Neuronal stem cell (in vitro differentiated cells): ENCODE measurements around the gene NOS3.

ENCODE experiments used
- DNase-seq: peaks from one replicate; pipeline ENCODE4 v3.0.0-alpha.2; 2013; ENCODE audit warnings: low spot score
- H2AFZ ChIP-seq: one replicate; pipeline ENCODE4 v1.6.1; 2013; ENCODE audit warnings: mild to moderate bottlenecking, low read length, inconsistent platforms
- H2AK5ac ChIP-seq: 2 replicates; pipeline ENCODE4 v1.6.1; 2013; ENCODE audit warnings: low read depth, mild to moderate bottlenecking, inconsistent platforms, low read length, moderate library complexity, mixed read lengths
- H2BK120ac ChIP-seq: 2 replicates; pipeline ENCODE4 v1.6.1; 2013; ENCODE audit warnings: low read depth, mild to moderate bottlenecking, inconsistent platforms, low read length, moderate library complexity, mixed read lengths
- H2BK12ac ChIP-seq: one replicate; pipeline ENCODE4 v1.6.1; 2013; ENCODE audit warnings: low read length, inconsistent platforms
- H2BK15ac ChIP-seq: 2 replicates; pipeline ENCODE4 v1.6.1; 2013; ENCODE audit warnings: mild to moderate bottlenecking, low read length, inconsistent platforms, mixed read lengths
- H2BK5ac ChIP-seq: one replicate; pipeline ENCODE4 v1.6.1; 2013; ENCODE audit warnings: inconsistent platforms, mild to moderate bottlenecking, low read length, moderate library complexity
- H3K14ac ChIP-seq: one replicate; pipeline ENCODE4 v1.6.1; 2013; ENCODE audit warnings: low read length, inconsistent platforms
- H3K18ac ChIP-seq: 2 replicates; pipeline ENCODE4 v1.6.1; 2013; ENCODE audit warnings: low read length, inconsistent platforms
- H3K23ac ChIP-seq: 2 replicates; pipeline ENCODE4 v1.6.1; 2013; ENCODE audit warnings: low read depth, mild to moderate bottlenecking, mixed read lengths, low read length, inconsistent platforms; ENCODE audit not compliant: poor library complexity
- H3K27ac ChIP-seq: replicated peaks from 3 replicates; pipeline ENCODE4 v1.5.1; 2013; ENCODE audit warnings: low read length, inconsistent platforms
- H3K27me3 ChIP-seq, 3 experiments: 2 replicates each; pipeline ENCODE4 v1.6.1; 2013; ENCODE audit warnings: low read length in 3 of 3, mild to moderate bottlenecking in 2 of 3, inconsistent platforms in 1 of 3, low read depth in 1 of 3, mixed read lengths in 1 of 3, moderate library complexity in 1 of 3; ENCODE audit not compliant: control insufficient read depth in 3 of 3, insufficient read depth in 3 of 3
- H3K36me3 ChIP-seq, 2 donors: replicated peaks in 1 of 2; 2 replicates each; pipeline ENCODE4 v1.6.1; 2013; ENCODE audit warnings: low read length in 2 of 2; ENCODE audit not compliant: control insufficient read depth in 2 of 2, insufficient read depth in 2 of 2
- H3K4ac ChIP-seq: 2 replicates; pipeline ENCODE4 v1.6.1; 2013; ENCODE audit warnings: inconsistent platforms, mild to moderate bottlenecking, low read length, moderate library complexity
- H3K4me1 ChIP-seq, 2 donors: 1 replicate in 1 of 2; 2 replicates in 1 of 2; pipeline ENCODE4 v1.6.1; 2013; ENCODE audit warnings: low read length in 2 of 2, low read depth in 1 of 2; ENCODE audit not compliant: control insufficient read depth in 2 of 2, insufficient read depth in 1 of 2
- H3K4me2 ChIP-seq: one replicate; pipeline ENCODE4 v1.6.1; 2013; ENCODE audit warnings: mild to moderate bottlenecking, low read length, inconsistent platforms; ENCODE audit not compliant: insufficient read depth, poor library complexity, severe bottlenecking
- H3K4me3 ChIP-seq, 2 donors: 2 replicates each; pipeline ENCODE4 v1.5.1; 2013; ENCODE audit warnings: low read length in 2 of 2, mild to moderate bottlenecking in 2 of 2, inconsistent platforms in 1 of 2, moderate library complexity in 1 of 2
- H3K79me1 ChIP-seq: one replicate; pipeline ENCODE4 v1.6.1; 2013; ENCODE audit warnings: low read depth, mild to moderate bottlenecking, inconsistent platforms, low read length, moderate library complexity
- H3K9ac ChIP-seq: one replicate; pipeline ENCODE4 v1.6.1; 2013; ENCODE audit warnings: mild to moderate bottlenecking, low read depth, low read length, inconsistent platforms; ENCODE audit not compliant: poor library complexity
- H3K9me3 ChIP-seq, 2 donors: replicated peaks in 1 of 2; 2 replicates each; pipeline versions ENCODE3 to v1.6.1; 2013; ENCODE audit warnings: low read length in 2 of 2, mild to moderate bottlenecking in 2 of 2, inconsistent platforms in 1 of 2, low read depth in 1 of 2, mixed read lengths in 1 of 2, moderate library complexity in 1 of 2; ENCODE audit not compliant: control insufficient read depth in 2 of 2, insufficient read depth in 1 of 2
- H4K8ac ChIP-seq: one replicate; pipeline ENCODE4 v1.6.1; 2013; ENCODE audit warnings: low read depth, mild to moderate bottlenecking, inconsistent platforms, low read length, moderate library complexity
- H4K91ac ChIP-seq: one replicate; pipeline ENCODE4 v1.6.1; 2013; ENCODE audit warnings: low read length, low read depth, mild to moderate bottlenecking, inconsistent platforms; ENCODE audit not compliant: poor library complexity
- WGBS, 2 donors: extraction: QIAGEN DNeasy Blood & Tissue Kit; methylation state at CpG; one replicate each; pipeline ENCODE4 v1.1.7; 2013; ENCODE audit warnings: missing lambda C conversion rate in 2 of 2, mixed read lengths in 1 of 2; ENCODE audit not compliant: insufficient read length in 2 of 2, insufficient replicate concordance in 1 of 2; ENCODE audit errors: extremely low coverage in 2 of 2; 5-methylcytosine and 5-hydroxymethylcytosine counted together

Gene NOS3

DNA sequence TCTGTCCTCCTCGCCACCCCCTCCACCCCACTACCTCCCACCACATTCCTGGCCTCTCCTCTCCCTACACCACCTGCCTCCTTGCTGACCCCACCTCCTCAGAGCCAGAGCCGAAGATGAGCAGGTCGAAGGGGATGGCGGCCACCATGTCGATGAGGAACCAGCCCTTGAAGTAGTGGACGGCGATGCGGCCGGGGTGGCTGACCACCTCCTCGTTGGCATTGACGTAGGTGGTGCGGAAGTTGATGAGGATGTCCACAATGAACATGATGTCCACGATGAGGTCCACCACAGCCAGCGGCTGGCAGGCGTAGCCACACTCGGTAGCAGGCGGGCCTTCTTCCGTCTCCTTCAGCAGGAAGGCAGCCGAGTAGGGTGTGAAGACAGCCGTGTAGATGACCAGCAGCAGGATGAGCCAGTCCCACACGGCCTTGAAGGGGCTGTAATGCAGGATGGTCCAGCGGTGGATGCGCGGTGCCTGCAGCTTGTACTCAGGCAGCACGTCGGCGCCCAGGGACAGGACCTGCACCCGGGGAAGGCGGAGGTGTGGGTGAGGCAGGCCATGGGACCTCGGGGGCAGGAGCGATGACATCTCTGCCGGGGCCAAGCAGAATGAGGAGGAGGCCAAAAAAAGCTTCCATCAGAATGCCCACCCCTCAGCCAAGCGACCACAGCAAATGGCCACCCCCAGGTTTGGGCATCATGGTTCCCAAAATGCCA, 38.3 kb upstream of the NOS3 start:
- H2BK120ac ChIP-seq, result no peak overlapping the region
- H2BK15ac ChIP-seq, result no peak overlapping the region
- no peak overlapping the region for H3K4me2 ChIP-seq
- no peak overlapping the region for H4K91ac ChIP-seq
- H3K4ac ChIP-seq, result no peak overlapping the region
- H2AK5ac ChIP-seq, result peak overlapping the region; percentile 83
- H4K8ac ChIP-seq, result no peak overlapping the region
- H3K18ac ChIP-seq, result peak overlapping the region; percentile 72
- H3K27me3 ChIP-seq, result peaks cover 0 to 6% (median 0%) of the 10 kb centered on the region in 3 experiments
- H2AFZ ChIP-seq, result no peak overlapping the region
- no peak overlapping the region for H3K4me3 ChIP-seq
- peaks cover 21 to 31% of the 10 kb centered on the region in 2 donors for H3K4me1 ChIP-seq
- H3K36me3 ChIP-seq, result no peaks in the 10 kb centered on the region
- H3K23ac ChIP-seq, result peak overlapping the region; percentile 55
- H3K14ac ChIP-seq, result no peak overlapping the region
- no peaks in the 10 kb centered on the region for H3K9me3 ChIP-seq
- WGBS, 2 donors, result no CpG with 5 or more reads among the region's 33 CpGs
- H3K27ac ChIP-seq, result no peak overlapping the region
- H2BK12ac ChIP-seq, result no peak overlapping the region
- H3K9ac ChIP-seq, result no peak overlapping the region
- no peak for DNase-seq
- peak overlapping the region; percentile 10 for H2BK5ac ChIP-seq
- peaks cover 8% of the 10 kb centered on the region for H3K79me1 ChIP-seq

DNA sequence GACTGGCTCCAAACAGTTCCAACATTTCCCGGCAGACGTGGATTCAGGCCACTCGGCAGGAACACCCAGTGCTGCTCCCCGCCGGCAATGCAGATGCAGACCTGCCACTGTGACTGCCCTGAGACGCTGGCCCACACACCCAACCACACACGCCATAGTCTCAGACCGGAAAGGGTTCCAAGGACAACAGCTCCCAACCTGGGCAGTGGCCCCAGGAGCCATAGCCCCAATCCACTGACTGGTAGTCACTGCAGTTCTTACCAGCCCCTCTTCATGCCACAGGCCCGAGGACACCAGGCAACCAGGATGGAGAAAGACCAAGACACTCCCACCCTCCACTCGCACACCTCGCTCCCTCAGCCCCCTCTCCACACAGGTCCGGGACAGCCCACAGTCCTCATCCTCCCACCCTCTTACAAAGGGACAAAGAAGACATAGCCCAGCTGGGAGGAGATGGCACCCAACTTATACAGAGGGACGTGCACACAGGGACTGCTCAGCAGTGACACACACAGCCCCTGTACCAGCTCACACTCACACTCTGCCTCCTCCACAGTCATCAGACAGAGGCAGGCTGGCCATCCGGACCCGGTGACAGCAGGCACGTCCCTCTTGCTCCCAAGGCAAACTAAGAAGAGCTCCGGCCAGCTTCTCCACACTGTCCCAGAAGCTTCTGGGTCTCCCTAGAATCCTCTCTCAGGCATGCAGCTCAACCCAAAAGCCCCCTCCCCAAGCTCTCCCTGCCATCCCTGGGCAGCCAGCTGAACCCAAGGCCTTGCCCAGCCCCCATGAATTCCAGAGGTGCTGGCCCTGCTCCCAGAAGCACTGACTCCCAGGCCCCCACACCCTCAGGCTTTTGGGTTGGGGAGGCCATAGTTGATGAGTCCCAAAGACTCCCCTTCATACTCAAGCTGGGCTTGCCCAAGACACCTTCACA, 37.5 kb upstream of the NOS3 start:
- no peak overlapping the region for H2BK120ac ChIP-seq
- H2BK15ac ChIP-seq, result no peak overlapping the region
- H3K23ac ChIP-seq, result peak overlapping the region; percentile 55
- H3K9ac ChIP-seq, result no peak overlapping the region
- WGBS, 2 donors, result no CpG with 5 or more reads among the region's 17 CpGs
- no peak overlapping the region for H3K14ac ChIP-seq
- no peak overlapping the region for H2AFZ ChIP-seq
- H4K91ac ChIP-seq, result no peak overlapping the region
- no peak overlapping the region for H2BK12ac ChIP-seq
- H2BK5ac ChIP-seq, result peak overlapping the region; percentile 10
- H3K36me3 ChIP-seq, result no peaks in the 10 kb centered on the region
- H3K27me3 ChIP-seq, result peaks cover 0 to 10% (median 0%) of the 10 kb centered on the region in 3 experiments
- H3K4me3 ChIP-seq, result no peak overlapping the region
- peaks cover 16 to 25% of the 10 kb centered on the region in 2 donors for H3K4me1 ChIP-seq
- H3K18ac ChIP-seq, result peak overlapping the region; percentile 59
- H4K8ac ChIP-seq, result no peak overlapping the region
- H3K79me1 ChIP-seq, result peaks cover 8% of the 10 kb centered on the region
- H3K4me2 ChIP-seq, result no peak overlapping the region
- no peaks in the 10 kb centered on the region for H3K9me3 ChIP-seq
- H3K27ac ChIP-seq, result no peak overlapping the region
- H3K4ac ChIP-seq, result no peak overlapping the region
- no peak for DNase-seq
- H2AK5ac ChIP-seq, result peak overlapping the region; percentile 83

DNA sequence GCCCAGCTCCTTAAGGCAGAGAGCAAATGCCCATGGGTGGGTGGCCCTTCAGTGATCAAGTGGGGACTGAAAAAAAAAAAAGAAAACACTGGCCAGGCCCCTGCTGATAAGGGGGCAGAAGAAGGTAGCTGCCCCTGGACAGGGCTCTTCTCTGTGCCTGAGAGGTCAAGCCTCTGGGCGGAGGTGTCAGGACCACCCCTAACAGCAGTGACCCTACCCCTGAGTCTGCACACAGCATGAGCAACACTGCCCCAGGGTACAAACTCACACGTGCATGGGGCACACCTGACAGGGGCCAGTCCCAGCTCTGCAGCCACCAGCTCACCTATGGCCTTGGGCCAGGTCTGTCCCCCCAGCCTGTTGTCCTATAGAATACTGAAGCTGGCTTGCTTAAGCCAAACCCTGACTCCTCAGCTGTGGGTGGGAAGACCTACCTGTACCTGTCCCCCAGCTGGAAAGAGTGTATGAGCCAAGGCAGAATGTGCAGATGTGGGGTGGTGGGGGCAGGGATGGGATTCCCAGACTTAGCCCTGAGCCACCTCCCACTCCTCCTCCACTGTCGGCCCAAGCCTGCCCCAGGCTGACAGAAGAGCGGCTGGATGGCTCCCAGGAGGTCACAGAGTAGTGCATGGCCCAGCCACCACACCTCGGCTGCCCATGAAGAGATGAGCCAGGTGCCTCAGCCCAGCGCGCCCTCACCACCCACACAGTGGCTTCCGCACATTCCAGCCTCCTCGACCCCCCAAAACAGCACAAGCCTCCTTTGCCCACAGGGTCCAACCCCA, 36.4 kb upstream of the NOS3 start:
- H3K27ac ChIP-seq, result no peak overlapping the region
- H2BK5ac ChIP-seq, result peak overlapping the region; percentile 84
- H4K8ac ChIP-seq, result no peak overlapping the region
- H3K4me2 ChIP-seq, result no peak overlapping the region
- peak overlapping the region; percentile 95 for H2BK15ac ChIP-seq
- no peak for DNase-seq
- H3K4ac ChIP-seq, result no peak overlapping the region
- H3K4me1 ChIP-seq, result peaks cover 12 to 19% of the 10 kb centered on the region in 2 donors
- no peak overlapping the region for H2AFZ ChIP-seq
- peak overlapping the region; percentile 97 for H3K18ac ChIP-seq
- no peaks in the 10 kb centered on the region for H3K36me3 ChIP-seq
- no peak overlapping the region for H3K4me3 ChIP-seq
- peak overlapping the region; percentile 69 for H2BK12ac ChIP-seq
- peak overlapping the region; percentile 86 for H4K91ac ChIP-seq
- peak overlapping the region; percentile 77 for H2BK120ac ChIP-seq
- H3K14ac ChIP-seq, result no peak overlapping the region
- peaks cover 5% of the 10 kb centered on the region for H3K79me1 ChIP-seq
- no peaks in the 10 kb centered on the region for H3K9me3 ChIP-seq
- no CpG with 5 or more reads among the region's 9 CpGs for WGBS, 2 donors
- peak overlapping the region; percentile 99 for H2AK5ac ChIP-seq
- peak overlapping the region; percentile 81 for H3K23ac ChIP-seq
- peaks cover 0 to 9% (median 0%) of the 10 kb centered on the region in 3 experiments for H3K27me3 ChIP-seq
- H3K9ac ChIP-seq, result no peak overlapping the region
